PC-9 (cell line): Measurements from ENCODE around the gene CNTNAP3B. TPM values are rescaled to one million over a fixed set of nuclear protein-coding genes. Genes with fewer than 3 reads are reported as not detected.
"Not testable (repeated sequence)": the region's sequence is repeated elsewhere in the genome, so short reads cannot be mapped to it uniquely, and the experiment has no call there.

ENCODE experiments used
- Bru-seq: library from RNA; stranded (reverse); fragments of 400-500 nt; gene quantifications from one replicate; lab custom pipeline; 2021; lab: Mats Ljungman, UMichigan
- BruChase-seq, 2 experiments: library from RNA; stranded (reverse); fragments of 400-500 nt; gene quantifications; one replicate each; lab custom pipeline; 2021; lab: Mats Ljungman, UMichigan
- BruUV-seq: library from RNA; stranded (reverse); fragments of 400-500 nt; replicated peaks from 2 replicates; lab custom pipeline; 2021; lab: Mats Ljungman, UMichigan
- CTCF ChIA-PET: fragments of 300-600 bp; sonication (Branson Sonifier 250); formaldehyde crosslinking; loops from one replicate; lab custom pipeline; 2022; ENCODE audit warnings: antibody characterized with exemption; lab: Charles Lee
- POLR2A ChIA-PET: fragments of 300-600 bp; sonication (Branson Sonifier 250); formaldehyde crosslinking; loops from one replicate; lab custom pipeline; 2022; ENCODE audit warnings: antibody characterized with exemption; ENCODE audit not compliant: unreplicated experiment; lab: Charles Lee
- DNase-seq, 2 experiments: peaks; one replicate each; pipeline versions ENCODE4 v3.0.0 to v3.0.0-alpha.2; 2015 to 2022; ENCODE audit warnings: mixed read lengths in 1 of 2
- H2AFZ ChIP-seq: fragments of 200-600 bp; sonication (generic); 2 replicates; pipeline ENCODE4 v1.8.1; 2017; ENCODE audit warnings: antibody characterized with exemption
- H3F3A ChIP-seq: fragments of 200-600 bp; sonication (generic); 2 replicates; pipeline ENCODE4 v1.8.1; 2017; ENCODE audit warnings: antibody characterized with exemption, mild to moderate bottlenecking, low read depth; ENCODE audit not compliant: insufficient read depth
- H3K27ac ChIP-seq: fragments of 200-600 bp; sonication (generic); 2 replicates; pipeline ENCODE4 v1.6.1; 2016; ENCODE audit warnings: mixed run types
- H3K27me3 ChIP-seq: fragments of 200-600 bp; sonication (generic); 2 replicates; pipeline ENCODE4 v1.6.1; 2016; ENCODE audit warnings: low read depth, mixed run types; ENCODE audit not compliant: insufficient read depth
- H3K36me3 ChIP-seq: fragments of 200-600 bp; sonication (generic); 2 replicates; pipeline ENCODE4 v1.6.1; 2016; ENCODE audit warnings: low read depth, mixed run types
- H3K4me1 ChIP-seq: fragments of 200-600 bp; sonication (generic); replicated peaks from 2 replicates; pipeline ENCODE4 v1.6.1; 2016; ENCODE audit warnings: mixed run types; ENCODE audit not compliant: insufficient read depth
- H3K4me2 ChIP-seq: fragments of 200-600 bp; sonication (generic); 2 replicates; pipeline ENCODE4 v1.6.1; 2017; ENCODE audit warnings: mixed run types
- H3K4me3 ChIP-seq: fragments of 200-600 bp; sonication (generic); 2 replicates; pipeline ENCODE4 v1.6.1; 2016; ENCODE audit warnings: mixed run types
- H3K79me2 ChIP-seq: fragments of 200-600 bp; sonication (generic); 2 replicates; pipeline ENCODE4 v1.6.1; 2017; ENCODE audit warnings: low read depth, mixed run types
- H3K9me2 ChIP-seq: fragments of 200-600 bp; sonication (generic); 2 replicates; pipeline ENCODE4 v1.8.1; 2017; ENCODE audit warnings: mild to moderate bottlenecking; ENCODE audit not compliant: insufficient read depth
- H3K9me3 ChIP-seq: fragments of 200-600 bp; sonication (generic); 2 replicates; pipeline ENCODE4 v1.8.1; 2016; ENCODE audit warnings: low read depth; ENCODE audit not compliant: insufficient read depth
- H4K20me1 ChIP-seq: fragments of 200-600 bp; sonication (generic); 2 replicates; pipeline ENCODE4 v1.8.1; 2017; ENCODE audit not compliant: insufficient read depth
- intact Hi-C: fragments of 100-400 bp; cut with micrococcal nuclease; formaldehyde crosslinking; loops from one replicate; pipeline ENCODE4 v1.10.0; 2022; ENCODE audit not compliant: unreplicated experiment
- long read RNA-seq: library from polyadenylated mRNA; stranded (forward); transcript quantifications from one replicate; pipeline ENCODE4 v2.0.0, GENCODE V29; 2022
- total RNA-seq: library from RNA; stranded (reverse); gene quantifications from 2 replicates; pipeline ENCODE4 v1.2.3, GENCODE V29; 2021

CNTNAP3B gene
- total RNA-seq (0.24 TPM in 1 of 2 replicates, not detected in the other), Bru-seq, nascent RNA (percentile 3 among the genes with signal in this experiment), BruChase-seq, experiment 1, labeled RNA remaining after a 2-hour chase (percentile 2 among the genes with signal in this experiment), BruChase-seq, experiment 2, labeled RNA remaining after a 6-hour chase (percentile 1 among the genes with signal in this experiment)
- long read RNA-seq = 0 reads

DNA sequence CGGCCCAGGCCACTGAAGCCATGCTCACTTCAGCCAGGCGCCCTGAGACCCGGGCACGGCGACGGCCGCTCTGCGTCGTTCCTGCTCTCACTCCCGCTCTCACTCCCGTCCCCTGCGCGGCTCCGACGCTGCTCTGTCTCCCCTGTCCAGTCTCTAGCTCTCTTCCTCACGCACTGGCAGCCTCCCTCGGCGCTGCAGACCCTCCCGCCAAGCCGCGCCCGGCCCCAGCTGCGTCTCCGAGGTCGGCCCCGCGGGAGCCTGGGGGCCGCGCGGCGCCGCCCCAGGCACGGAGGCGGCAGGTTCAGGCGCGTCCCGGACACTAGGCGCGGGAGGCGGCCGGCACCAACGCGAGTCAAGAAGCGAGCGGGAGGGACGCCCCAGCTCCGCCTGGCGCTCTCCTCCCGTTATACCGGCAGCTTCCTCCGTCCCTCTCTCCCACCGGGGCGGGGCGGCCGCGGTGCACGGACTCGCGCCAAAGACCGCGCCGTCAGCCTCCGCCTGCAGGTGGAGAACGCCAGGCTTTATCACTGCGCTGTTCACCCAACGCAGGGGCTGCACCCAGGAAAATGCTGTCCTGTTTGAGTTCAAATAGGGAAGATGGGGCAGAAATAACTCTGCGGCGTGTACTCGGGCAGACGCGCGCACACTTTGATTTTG, at the start of gene CNTNAP3B:
TSS of gene CNTNAP3B (minus strand) at position 354 of the 657 bp plus-strand sequence. CDS start at position 22, 332 bp downstream.
- H3K4me2 ChIP-seq, BruUV-seq, H3K4me3 ChIP-seq, CTCF ChIA-PET, H4K20me1 ChIP-seq, POLR2A ChIA-PET, H3F3A ChIP-seq, H2AFZ ChIP-seq, H3K9me2 ChIP-seq, H3K9me3 ChIP-seq, H3K36me3 ChIP-seq, H3K27ac ChIP-seq, intact Hi-C loops, H3K79me2 ChIP-seq, H3K27me3 ChIP-seq, H3K4me1 ChIP-seq, DNase-seq: not testable (repeated sequence)

DNA sequence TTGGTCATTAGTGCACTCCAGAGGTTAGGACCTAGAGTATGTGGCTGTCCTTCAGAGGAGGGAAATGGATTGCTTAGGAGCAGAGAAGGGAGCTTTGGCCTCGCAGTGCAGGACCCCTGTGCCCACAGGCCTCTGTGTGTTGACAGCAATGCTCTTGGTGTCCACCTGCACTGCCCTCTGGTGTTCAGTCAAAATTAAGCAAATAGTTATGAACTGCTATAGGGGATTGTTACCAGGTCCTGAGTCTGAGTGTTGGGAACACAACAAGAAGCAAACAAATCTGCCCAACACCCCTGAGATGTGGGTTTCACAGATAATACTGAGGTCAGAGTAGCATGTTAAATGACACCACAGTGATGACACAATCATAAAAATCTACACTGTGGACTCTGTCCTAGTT, 31.1 kb upstream of the CNTNAP3B start:
- H3K27me3 ChIP-seq, H3K27ac ChIP-seq, H4K20me1 ChIP-seq, H3F3A ChIP-seq, H3K4me3 ChIP-seq, H2AFZ ChIP-seq, H3K4me1 ChIP-seq, intact Hi-C loops, H3K79me2 ChIP-seq, H3K4me2 ChIP-seq, H3K9me2 ChIP-seq, CTCF ChIA-PET, BruUV-seq, H3K9me3 ChIP-seq, DNase-seq, POLR2A ChIA-PET, H3K36me3 ChIP-seq: not testable (repeated sequence)

- H3K9me3 ChIP-seq, H3F3A ChIP-seq, H4K20me1 ChIP-seq, H3K9me2 ChIP-seq, H3K4me1 ChIP-seq, H3K4me3 ChIP-seq, H3K79me2 ChIP-seq, POLR2A ChIA-PET, H3K36me3 ChIP-seq, intact Hi-C loops, H3K4me2 ChIP-seq, CTCF ChIA-PET, DNase-seq, H3K27me3 ChIP-seq, BruUV-seq, H2AFZ ChIP-seq, H3K27ac ChIP-seq: not testable (repeated sequence)
Observed at GRCh38 chr9:42127056-42127841, 2.0 kb downstream of the CNTNAP3B start.

DNA sequence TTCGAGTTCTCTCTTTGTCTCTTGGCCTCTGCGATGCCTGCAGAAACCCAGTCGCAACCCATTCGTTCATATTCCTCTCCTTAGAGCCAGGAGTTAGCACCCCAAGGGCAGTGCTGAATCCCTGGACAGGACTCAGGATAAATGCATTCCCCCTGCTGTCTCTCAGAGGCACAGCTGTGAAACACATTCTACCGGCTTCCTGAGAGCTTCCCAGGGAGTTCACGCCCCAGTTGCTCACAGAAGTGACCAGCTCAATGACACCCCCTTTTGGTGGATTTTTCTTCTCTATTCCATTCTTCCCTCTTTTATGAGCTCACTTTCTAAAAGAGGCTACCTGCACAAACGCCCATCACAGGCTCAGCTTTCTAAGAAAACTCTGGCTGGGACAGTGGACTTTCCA, 8.2 kb downstream of the CNTNAP3B start:
- H3K4me2 ChIP-seq, H3K36me3 ChIP-seq, H3K4me3 ChIP-seq, H3K4me1 ChIP-seq, H3K9me3 ChIP-seq, H3F3A ChIP-seq, H4K20me1 ChIP-seq, H3K79me2 ChIP-seq, H2AFZ ChIP-seq, BruUV-seq, POLR2A ChIA-PET, H3K9me2 ChIP-seq, CTCF ChIA-PET, DNase-seq, H3K27me3 ChIP-seq, intact Hi-C loops, H3K27ac ChIP-seq: not testable (repeated sequence)

DNA sequence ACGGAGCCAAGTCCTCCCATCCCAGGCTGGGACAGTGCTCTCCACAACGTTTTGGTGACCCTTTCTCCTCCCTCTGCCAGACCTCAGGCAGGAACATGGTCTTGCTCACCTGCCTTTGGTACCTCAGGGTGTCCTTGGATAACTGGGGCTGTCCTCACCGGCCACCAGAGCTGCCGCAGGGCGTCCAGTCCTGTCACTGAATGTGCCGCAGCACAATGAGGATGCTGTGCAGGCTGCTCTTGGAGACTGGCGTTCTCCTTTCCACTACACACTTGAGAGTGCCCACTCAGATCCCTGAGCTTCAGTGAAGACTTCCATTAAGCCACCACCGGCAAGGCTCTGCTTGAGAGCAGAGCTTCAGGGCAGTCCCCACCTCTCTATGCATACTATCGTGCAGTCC, 33.3 kb downstream of the CNTNAP3B start:
- H3K27ac ChIP-seq, H3K36me3 ChIP-seq, H2AFZ ChIP-seq, DNase-seq, H4K20me1 ChIP-seq, H3K79me2 ChIP-seq, BruUV-seq, H3K9me2 ChIP-seq, CTCF ChIA-PET, POLR2A ChIA-PET, intact Hi-C loops, H3F3A ChIP-seq, H3K27me3 ChIP-seq, H3K9me3 ChIP-seq, H3K4me1 ChIP-seq, H3K4me2 ChIP-seq, H3K4me3 ChIP-seq: not testable (repeated sequence)

DNA sequence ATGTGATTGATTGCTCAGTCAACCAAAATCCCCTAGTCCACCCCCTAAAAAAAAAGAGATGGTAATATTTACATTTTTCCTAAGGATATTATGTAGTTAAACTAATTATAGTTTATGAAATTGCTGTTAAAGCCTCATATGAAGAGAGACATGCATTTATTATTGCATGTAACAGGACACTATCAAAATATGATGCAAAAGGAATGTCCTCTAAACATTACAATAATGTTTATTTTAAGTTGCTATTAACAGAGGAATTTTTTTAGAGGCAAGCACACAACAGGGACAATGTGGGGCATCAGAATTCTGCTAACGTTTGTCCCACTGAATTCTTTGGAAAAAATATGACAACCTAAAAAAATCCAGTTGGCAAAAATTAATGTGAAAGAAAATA, 44.7 kb downstream of the CNTNAP3B start:
- BruUV-seq, H4K20me1 ChIP-seq, H3K27ac ChIP-seq, intact Hi-C loops, H3K27me3 ChIP-seq, H3K36me3 ChIP-seq, H3K4me1 ChIP-seq, H3K9me3 ChIP-seq, H3K9me2 ChIP-seq, H3K4me3 ChIP-seq, H3F3A ChIP-seq, H3K79me2 ChIP-seq, H3K4me2 ChIP-seq, CTCF ChIA-PET, POLR2A ChIA-PET, H2AFZ ChIP-seq, DNase-seq: not testable (repeated sequence)

DNA sequence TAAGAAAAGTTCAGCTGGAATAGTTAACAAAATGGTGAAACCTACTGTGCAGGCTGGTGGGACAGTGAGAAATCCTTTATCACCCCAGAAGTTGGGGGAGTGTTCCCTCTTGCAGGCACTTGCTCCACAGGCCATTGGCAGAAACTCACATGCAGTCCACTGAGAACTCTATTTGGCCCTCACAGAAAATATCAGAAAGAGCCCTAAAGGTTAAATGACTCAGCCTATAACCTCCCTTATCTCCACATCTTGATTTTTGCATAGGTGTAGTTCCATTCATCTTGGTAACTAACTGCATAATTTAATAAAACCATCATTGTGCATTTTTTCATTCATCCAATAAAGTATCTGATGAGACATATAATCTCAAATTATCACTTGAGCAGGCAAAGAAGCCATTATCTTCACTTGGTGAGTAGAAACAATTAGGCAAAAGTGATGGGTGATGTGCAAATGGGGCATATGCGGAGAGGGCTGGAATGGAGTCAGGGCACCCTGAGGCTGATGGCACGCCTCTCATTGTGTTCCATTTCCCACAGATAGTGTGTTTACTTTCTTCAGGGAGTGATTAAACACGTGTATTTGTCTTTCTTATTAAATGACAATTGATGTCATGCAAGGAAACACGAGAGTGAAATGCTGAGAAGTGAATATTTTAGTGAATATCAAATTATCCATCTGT, 45.2 kb downstream of the CNTNAP3B start:
- H3K4me2 ChIP-seq, H4K20me1 ChIP-seq, CTCF ChIA-PET, H3K36me3 ChIP-seq, H2AFZ ChIP-seq, H3K4me1 ChIP-seq, H3K9me3 ChIP-seq, H3K27me3 ChIP-seq, H3K4me3 ChIP-seq, H3K79me2 ChIP-seq, DNase-seq, H3F3A ChIP-seq, BruUV-seq, POLR2A ChIA-PET, H3K27ac ChIP-seq, intact Hi-C loops, H3K9me2 ChIP-seq: not testable (repeated sequence)
